LNCAP (cell line): ENCODE data around the gene PSME4.

Source experiments
- TF ChIP-seq, protein P1 (sequence below): fragments of 450-650 bp; IDR thresholded peaks from 2 replicates; pipeline ENCODE4 v1.5.1; 2017; ENCODE audit warnings: mild to moderate bottlenecking

The PSME4 gene, protein sequence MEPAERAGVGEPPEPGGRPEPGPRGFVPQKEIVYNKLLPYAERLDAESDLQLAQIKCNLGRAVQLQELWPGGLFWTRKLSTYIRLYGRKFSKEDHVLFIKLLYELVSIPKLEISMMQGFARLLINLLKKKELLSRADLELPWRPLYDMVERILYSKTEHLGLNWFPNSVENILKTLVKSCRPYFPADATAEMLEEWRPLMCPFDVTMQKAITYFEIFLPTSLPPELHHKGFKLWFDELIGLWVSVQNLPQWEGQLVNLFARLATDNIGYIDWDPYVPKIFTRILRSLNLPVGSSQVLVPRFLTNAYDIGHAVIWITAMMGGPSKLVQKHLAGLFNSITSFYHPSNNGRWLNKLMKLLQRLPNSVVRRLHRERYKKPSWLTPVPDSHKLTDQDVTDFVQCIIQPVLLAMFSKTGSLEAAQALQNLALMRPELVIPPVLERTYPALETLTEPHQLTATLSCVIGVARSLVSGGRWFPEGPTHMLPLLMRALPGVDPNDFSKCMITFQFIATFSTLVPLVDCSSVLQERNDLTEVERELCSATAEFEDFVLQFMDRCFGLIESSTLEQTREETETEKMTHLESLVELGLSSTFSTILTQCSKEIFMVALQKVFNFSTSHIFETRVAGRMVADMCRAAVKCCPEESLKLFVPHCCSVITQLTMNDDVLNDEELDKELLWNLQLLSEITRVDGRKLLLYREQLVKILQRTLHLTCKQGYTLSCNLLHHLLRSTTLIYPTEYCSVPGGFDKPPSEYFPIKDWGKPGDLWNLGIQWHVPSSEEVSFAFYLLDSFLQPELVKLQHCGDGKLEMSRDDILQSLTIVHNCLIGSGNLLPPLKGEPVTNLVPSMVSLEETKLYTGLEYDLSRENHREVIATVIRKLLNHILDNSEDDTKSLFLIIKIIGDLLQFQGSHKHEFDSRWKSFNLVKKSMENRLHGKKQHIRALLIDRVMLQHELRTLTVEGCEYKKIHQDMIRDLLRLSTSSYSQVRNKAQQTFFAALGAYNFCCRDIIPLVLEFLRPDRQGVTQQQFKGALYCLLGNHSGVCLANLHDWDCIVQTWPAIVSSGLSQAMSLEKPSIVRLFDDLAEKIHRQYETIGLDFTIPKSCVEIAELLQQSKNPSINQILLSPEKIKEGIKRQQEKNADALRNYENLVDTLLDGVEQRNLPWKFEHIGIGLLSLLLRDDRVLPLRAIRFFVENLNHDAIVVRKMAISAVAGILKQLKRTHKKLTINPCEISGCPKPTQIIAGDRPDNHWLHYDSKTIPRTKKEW (N-terminal part only)

DNA sequence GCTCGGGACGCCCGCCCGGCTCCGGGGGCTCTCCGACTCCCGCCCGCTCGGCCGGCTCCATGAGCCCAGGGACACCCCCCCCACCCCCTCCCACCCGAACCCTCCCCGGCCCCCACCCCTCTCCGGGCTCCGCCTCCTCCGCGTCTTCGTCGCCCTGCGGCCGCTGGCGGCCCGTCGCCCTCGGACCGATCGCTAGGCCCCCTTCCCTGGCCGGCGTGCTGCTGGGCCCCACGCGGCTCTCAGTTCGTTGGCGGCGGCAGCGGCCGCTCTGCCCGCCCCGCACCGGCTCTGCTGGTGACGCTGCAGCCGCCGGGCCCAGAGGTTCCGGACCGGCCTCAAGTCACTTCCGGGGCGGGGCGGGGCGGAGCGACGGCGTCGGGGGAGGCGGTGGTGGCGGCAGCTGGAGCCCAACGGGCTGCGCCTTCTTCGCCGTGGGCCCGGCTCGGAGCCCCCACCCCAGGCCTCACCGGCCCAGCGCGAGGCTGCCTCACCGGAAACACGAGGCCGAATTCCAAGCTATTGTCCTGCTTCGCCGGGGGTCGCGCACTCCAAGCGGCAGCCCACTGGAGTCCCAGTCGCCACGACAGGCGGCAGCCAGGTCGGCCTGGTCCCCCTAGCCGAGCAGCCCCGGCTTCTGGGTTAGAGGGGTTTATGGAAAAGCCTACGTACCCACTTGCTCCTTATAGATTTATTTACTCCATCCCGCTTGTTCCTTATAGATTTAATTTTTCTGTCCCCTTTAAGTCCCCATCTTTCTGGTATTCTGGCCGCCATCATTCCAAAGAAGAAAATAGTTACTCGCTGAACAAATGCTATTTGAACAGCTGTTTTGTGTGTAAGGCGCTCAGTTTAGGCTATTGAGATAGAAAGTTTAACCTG, at the start of gene PSME4:
TSS of gene PSME4 (minus strand) at position 270 of the 879 bp plus-strand sequence. CDS start at position 61, 209 bp downstream.
- TF ChIP-seq, protein P1, sequence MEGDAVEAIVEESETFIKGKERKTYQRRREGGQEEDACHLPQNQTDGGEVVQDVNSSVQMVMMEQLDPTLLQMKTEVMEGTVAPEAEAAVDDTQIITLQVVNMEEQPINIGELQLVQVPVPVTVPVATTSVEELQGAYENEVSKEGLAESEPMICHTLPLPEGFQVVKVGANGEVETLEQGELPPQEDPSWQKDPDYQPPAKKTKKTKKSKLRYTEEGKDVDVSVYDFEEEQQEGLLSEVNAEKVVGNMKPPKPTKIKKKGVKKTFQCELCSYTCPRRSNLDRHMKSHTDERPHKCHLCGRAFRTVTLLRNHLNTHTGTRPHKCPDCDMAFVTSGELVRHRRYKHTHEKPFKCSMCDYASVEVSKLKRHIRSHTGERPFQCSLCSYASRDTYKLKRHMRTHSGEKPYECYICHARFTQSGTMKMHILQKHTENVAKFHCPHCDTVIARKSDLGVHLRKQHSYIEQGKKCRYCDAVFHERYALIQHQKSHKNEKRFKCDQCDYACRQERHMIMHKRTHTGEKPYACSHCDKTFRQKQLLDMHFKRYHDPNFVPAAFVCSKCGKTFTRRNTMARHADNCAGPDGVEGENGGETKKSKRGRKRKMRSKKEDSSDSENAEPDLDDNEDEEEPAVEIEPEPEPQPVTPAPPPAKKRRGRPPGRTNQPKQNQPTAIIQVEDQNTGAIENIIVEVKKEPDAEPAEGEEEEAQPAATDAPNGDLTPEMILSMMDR: no peak

DNA sequence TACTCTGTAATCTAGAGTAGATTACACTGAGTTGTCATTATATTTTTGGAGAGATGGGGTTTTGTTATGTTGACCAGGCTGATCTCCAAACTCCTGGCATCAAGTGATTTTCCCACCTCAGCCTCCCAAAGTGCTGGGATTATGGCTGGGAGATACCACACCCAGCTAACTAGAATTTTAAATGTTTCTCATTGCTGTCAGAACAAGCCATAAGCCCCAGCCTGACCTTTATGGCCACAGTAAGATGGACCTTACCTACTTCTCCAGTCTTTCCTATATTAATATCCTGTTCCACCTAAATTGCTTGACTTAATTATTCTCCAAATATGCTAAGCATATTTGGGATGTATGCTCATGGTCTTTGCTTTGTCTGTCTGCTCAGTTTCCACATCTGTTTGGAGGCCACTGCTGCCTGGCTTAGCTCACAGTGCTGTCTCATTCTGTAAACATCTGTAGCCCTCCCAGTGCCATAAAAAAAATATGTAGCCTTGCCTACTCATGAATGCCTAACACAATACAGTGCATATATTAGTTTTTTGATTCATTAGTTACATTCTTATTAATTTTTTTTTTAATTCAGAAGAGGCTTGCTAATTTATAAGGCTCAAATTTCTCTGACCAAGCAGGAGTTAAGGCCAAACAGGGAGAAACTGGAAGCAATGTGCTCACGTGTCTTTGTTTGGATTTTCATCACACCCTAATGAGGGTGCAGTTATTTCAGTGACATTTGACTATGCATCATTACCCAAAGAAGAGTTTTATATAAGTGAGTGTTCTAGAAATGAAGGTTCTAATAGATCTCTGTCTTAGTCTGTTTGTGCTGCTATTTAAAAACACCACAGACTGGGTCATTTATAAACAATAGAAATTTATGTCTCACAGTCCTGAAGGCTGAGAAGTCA, 45.3 kb upstream of the PSME4 start:
- TF ChIP-seq, protein P1: no peak

DNA sequence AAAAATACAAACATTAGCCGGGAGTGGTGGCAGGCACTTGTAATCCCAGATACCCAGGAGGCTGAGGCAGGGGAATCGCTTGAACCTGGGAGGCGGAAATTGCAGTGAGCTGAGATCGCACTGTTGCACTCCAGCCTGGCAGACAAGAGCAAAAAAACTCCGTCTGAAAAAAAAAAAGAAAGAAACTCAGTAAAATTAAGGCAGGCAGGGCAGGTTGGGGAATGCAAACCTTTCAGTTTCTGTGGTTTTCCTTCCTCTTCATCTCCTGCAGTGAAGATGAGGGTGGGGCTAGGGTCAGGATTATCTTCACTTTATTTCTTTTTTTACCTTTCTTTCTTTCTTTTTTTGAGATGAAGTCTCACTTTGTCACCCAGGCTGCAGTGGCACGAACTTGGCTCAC, 43.2 kb upstream of the PSME4 start:
- TF ChIP-seq, protein P1: no peak

DNA sequence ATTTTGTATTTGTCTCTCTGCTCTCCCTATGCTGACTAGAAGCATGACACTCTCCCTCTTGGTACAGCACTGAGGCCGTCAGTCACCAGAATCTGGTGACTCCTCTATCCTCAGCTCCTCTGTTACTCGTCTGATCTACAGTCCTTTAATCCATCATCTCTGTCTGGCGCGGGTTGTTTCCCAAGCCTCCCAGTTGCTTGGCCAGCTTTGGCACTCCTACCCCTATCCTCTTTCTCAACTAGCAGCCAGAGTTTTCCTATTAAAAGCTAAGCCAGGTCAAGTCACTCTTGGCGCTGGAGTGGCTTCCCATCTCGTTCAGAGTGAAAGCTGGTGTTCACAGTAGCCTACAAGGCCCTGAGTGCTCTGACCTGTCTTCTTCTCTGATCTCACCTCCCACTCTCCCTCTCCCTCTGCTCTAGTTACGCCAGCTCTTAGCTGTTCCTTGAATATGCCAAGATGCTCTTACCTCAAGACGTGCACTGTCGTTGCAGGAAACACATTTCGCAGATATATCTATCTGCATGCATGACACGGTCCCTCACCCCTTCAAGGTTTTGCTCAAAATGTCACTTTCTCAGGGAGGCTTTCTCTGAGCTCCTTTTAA, 41.8 kb upstream of the PSME4 start:
- TF ChIP-seq, protein P1: no peak

DNA sequence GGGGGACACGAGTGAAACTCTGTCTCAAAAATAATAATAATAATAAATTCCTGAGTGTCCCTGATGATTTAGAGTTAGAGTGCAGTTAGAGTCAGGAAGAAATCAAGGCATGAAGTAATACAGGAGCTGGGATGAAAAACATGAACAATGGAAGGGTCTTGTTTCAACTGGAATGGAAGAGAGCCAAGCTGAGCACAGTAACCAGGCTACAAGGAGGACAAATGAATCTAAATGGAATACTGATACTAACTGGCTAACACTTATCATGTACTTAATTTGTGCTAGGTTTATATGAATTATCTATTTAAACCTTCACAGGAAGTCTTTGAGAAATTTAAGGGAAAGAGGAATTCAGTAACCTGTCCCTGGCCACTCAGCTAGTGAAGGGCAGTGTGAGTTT, 38.8 kb upstream of the PSME4 start:
- TF ChIP-seq, protein P1: no peak

DNA sequence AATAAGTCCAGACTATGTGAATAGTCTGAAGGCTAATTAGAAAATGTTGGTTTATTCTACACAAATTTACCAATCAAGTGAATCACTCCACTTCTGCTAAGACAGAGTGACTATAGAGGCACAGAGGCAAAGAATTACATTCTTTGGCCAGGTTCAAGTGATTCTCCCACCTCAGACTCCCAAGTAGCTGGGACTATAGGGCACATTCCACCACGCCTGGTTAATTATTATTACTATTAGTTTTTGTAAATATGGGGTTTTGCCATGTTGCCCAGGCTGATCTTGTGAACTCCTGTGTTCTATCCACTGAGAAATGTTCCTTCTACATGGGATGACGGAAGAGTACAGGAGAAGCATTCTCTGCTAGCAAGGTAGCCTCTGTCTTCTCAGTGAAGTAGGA, 37.6 kb upstream of the PSME4 start:
- TF ChIP-seq, protein P1: no peak
